GM10266 (cell line): ENCODE results near the gene ACADVL.

ENCODE experiments used
- DNase-seq: peaks from one replicate; pipeline ENCODE4 v3.0.0; 2012; ENCODE audit errors: extremely low spot score
- TF ChIP-seq, protein P1 (sequence below): IDR thresholded peaks from 2 replicates; pipeline ENCODE4 v1.5.1; 2012; ENCODE audit warnings: mild to moderate bottlenecking, low read depth; ENCODE audit not compliant: control insufficient read depth, insufficient read depth; ENCODE audit errors: missing control alignments

The ACADVL gene

DNA sequence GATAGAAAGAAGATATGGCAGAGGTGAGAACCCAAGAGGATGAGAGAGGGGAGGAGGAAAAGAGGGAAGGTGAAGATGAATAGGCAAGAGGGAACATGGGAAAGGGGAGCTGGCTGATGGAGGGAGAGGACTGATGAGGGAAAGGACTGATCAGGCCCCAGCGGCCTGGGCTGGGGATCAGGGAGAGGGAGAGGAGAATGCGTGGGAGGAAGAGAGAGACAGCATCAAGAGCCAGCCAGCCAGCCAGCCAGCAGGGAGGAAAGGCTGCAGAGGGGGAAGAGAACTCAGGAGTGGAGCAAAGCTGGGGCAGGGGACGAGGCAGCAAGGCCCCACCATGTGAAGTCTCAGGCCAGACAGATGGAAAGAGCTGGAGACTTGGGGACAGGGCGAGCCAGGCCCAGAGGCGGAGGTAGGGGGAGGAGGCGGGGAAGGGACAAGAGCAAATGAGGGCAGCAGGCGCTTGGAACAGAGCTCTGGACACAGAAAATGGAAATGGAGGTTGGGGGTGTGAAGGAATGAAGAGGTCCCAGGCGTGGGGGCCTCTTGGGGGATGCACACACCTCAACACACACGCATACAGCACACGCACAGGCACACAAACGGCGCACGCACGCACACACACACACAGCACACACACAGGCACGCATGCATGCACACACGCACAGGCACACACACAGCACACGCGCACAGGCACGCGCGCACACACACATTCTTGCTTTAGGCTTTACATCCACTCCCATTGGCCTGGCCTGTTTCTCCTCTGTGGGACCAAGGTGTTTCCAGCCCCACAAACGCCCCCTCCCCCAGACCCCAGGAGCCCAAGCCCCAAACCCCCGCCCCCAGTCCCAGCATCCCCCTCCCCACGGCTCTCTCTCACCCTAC, 12.4 kb upstream of the ACADVL start:
- no peak for DNase-seq
- TF ChIP-seq, protein P1, sequence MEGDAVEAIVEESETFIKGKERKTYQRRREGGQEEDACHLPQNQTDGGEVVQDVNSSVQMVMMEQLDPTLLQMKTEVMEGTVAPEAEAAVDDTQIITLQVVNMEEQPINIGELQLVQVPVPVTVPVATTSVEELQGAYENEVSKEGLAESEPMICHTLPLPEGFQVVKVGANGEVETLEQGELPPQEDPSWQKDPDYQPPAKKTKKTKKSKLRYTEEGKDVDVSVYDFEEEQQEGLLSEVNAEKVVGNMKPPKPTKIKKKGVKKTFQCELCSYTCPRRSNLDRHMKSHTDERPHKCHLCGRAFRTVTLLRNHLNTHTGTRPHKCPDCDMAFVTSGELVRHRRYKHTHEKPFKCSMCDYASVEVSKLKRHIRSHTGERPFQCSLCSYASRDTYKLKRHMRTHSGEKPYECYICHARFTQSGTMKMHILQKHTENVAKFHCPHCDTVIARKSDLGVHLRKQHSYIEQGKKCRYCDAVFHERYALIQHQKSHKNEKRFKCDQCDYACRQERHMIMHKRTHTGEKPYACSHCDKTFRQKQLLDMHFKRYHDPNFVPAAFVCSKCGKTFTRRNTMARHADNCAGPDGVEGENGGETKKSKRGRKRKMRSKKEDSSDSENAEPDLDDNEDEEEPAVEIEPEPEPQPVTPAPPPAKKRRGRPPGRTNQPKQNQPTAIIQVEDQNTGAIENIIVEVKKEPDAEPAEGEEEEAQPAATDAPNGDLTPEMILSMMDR: no peak

DNA sequence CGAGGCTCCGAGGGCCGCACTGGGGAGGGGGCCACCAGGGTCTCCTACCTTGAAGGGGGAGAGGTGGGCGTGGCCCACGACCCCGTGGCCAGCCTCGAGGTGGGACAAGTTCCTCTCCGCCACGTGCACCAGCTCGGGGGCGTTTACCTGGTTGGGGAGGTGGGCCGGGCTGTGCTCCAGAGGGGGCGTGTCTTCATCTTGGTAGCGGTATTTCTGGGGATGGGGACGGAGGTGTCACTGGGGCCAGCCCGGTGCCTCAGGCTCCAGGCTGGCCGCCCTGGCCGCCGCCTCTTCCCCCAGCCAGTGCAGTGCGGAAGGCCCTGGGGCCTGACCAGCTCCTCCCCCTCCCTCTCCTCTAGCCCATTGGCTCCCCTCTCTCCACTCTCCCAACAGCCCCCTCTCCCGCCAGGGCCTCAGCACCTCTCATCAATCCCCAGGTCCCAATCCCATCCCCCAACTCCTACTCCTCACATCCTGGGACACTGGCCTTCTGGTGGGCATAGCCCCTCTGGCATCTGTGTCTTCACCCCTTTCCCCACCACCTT, 11.6 kb upstream of the ACADVL start:
- DNase-seq: no peak
- TF ChIP-seq, protein P1: no peak

- DNase-seq: no peak
- TF ChIP-seq, protein P1: no peak
Observed at GRCh38 chr17:7208754-7209460, 10.8 kb upstream of the ACADVL start.

GRCh38 chr17:7211491-7212273, 8.1 kb upstream of the ACADVL start:
- TF ChIP-seq, protein P1: no peak
- DNase-seq: no peak

DNA sequence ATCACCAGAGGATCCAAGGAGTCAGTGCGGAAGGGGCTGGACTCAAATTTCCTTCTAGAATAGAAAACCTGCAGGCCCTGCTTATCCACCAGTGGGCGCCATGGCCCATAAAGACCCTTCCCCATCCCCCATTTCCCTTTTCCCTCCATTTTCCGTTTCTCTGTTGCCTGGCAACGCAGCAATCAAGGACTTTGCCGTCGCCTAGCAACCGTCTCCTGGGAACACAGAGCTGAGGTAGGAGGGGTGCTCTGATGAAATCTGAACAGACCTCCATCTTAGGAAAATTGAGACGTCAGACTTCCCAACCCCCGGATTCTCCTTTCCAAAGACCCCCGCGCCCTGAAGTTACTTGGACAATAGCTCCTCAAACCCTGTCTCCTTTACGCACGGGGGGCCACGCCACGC, 5.8 kb upstream of the ACADVL start:
- DNase-seq: peak; percentile 73
- TF ChIP-seq, protein P1: no peak

DNA sequence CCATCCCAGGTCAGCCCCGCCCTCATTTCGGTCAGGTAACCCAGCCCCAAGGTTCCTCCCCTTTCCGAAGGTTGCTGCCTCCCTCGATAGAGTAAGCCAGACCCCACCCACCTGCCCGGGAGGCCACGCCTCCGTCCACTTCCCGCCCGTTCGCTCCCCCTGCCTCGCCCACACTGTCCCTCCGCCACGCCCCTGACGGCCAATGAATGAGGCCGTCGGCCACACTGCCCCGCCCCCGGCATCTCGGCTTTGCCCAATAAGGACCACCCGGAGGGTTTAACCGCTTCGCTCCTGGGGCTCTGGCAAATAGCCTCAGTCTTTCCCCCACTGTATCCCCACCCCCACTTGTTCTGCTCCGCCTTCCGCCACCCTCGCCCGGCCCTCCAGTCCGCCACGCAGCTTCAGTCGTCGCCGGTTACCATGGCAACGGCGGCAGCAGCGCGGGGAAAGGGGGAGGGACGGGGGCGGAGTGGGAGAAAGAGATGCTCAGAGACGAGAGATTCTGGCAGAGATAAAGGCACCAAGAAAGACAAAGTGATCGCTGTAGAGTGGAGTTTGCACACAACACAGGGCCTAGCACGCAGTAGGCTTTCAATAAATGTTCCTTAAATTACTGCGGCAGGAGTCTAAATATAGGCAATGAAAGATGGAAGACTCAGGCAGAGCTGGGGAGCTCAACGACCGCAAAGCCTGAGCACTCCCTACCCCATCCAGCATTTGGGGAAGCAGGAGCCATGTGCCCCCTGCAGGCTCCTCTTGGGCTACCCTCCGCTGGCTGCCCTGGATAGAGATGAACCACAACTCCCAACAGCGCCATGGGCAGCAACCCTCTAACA, 5.2 kb upstream of the ACADVL start:
- TF ChIP-seq, protein P1: peak; percentile 53

More for the DNA sequence above, 5.2 kb upstream of the ACADVL start:
- DNase-seq: peak; percentile 99
